Adrenal gland (tissue), 12 donors: Measurements from ENCODE around the gene PSMB3. TPM values are rescaled to one million over a fixed set of nuclear protein-coding genes. Genes with fewer than 3 reads are reported as not detected.
A peak's percentile ranks its signal among the peaks of the same experiment; 100 is the strongest.

Experiments
- DNase-seq, 7 donors: peaks; one replicate each; pipeline ENCODE4 v3.0.0-alpha.2; 2019 to 2020
- H3K27ac ChIP-seq, 5 donors: fragments of 200-600 bp; sonication (generic) in 4 of 5; 1 replicate in 3 of 5; 2 replicates in 2 of 5; pipeline versions ENCODE4 v1.5.1 to v1.8.0; 2016 to 2020; ENCODE audit warnings: mild to moderate bottlenecking in 1 of 5
- H3K27me3 ChIP-seq: fragments of 200-600 bp; 2 replicates; pipeline ENCODE4 v1.8.0; 2021
- H3K36me3 ChIP-seq, 2 donors: fragments of 200-600 bp; replicated peaks in 1 of 2; 1 replicate in 1 of 2; 2 replicates in 1 of 2; pipeline versions ENCODE4 v1.5.1 to v1.8.0; 2018 to 2022
- H3K4me1 ChIP-seq, 2 donors: fragments of 200-600 bp; replicated peaks in 1 of 2; 1 replicate in 1 of 2; 2 replicates in 1 of 2; pipeline versions ENCODE4 v1.5.1 to v1.8.0; 2018 to 2021
- H3K4me3 ChIP-seq, 4 donors: fragments of 200-600 bp; sonication (generic) in 3 of 4; one replicate each; pipeline ENCODE4 v1.5.1; 2016 to 2018
- H3K9me3 ChIP-seq, 3 donors: fragments of 200-600 bp; sonication (generic) in 1 of 3; replicated peaks in 1 of 3; 1 replicate in 2 of 3; 2 replicates in 1 of 3; pipeline versions ENCODE4 v1.5.1 to v1.8.0; 2016 to 2021
- CTCF ChIP-seq, 6 experiments: fragments of 450-650 bp in 4 of 6; fragments of 200-600 bp in 2 of 6; sonication (generic) in 1 of 6; IDR thresholded peaks; 1 replicate in 5 of 6; 2 replicates in 1 of 6; pipeline versions ENCODE4 v1.5.1 to v1.8.0; 2016 to 2021; ENCODE audit warnings: antibody characterized with exemption in 6 of 6, mild to moderate bottlenecking in 2 of 6, moderate library complexity in 1 of 6
- POLR2A ChIP-seq, 2 donors: fragments of 450-650 bp; IDR thresholded peaks; one replicate each; pipeline ENCODE4 v1.6.1; 2017; ENCODE audit warnings: antibody characterized with exemption in 2 of 2, mild to moderate bottlenecking in 2 of 2, moderate library complexity in 1 of 2
- WGBS, 4 donors: extraction: QIAGEN DNeasy Blood & Tissue Kit in 2 of 4; methylation state at CpG; one replicate each; pipeline versions ENCODE4 v1.1.5 to v1.1.7; 2013 to 2017; 5-methylcytosine and 5-hydroxymethylcytosine counted together
- intact Hi-C, 2 donors: fragments of 100-400 bp; cut with DNase I; formaldehyde crosslinking; loops; one replicate each; pipeline versions ENCODE4 v1.14.1 to v1.15.0; 2022 to 2023
- polyA plus RNA-seq, 3 donors: library from polyadenylated mRNA; stranded (reverse); fragments of 200-250 nt in 2 of 3; fragments of 350-450 nt in 1 of 3; fragmentation: Illumina TruSeq in 1 of 3; extraction: RNeasy Lipid Tissue Mini Kit (QIAGEN cat#74804) in 1 of 3; gene quantifications; one replicate each; pipeline ENCODE4 v1.2.3, GENCODE V29; 2013 to 2014
- total RNA-seq, 9 donors: library from RNA; depleted of rRNA in 4 of 9; stranded (reverse); fragments of >200 nt in 4 of 9; fragments of 120-200 nt in 1 of 9; fragmentation: NEBNext Ultra II Directional in 1 of 9; extraction: Animal tissue kit (Norgen Biotek cat#: 25700) in 1 of 9; gene quantifications; one replicate each; pipeline versions ENCODE4 v1.1.0 to v1.2.4, GENCODE V29; 2013 to 2023
- donor health status: healthy with polysubstance abuse.
- donor health status: Bipolar disorder and iron deficiency.
- donor health status: DM: yes; HTN: yes; CAD: no.
- donor health status: DM: no; HTN: no; CAD: no.
- donor health status: DM: no; HTN: no; CAD: no.
- donor health status: DM: yes; HTN: yes; CAD: no.

PSMB3 gene
- total and polyA plus RNA-seq, 12 donors, result 138 to 556 (median 242) TPM

GRCh38 chr17:38749223-38750043 is 3.1 kb upstream of the PSMB3 start:
- peak overlapping the region; percentile 67 to 91 (median 81) for H3K27ac ChIP-seq
- no peaks in the 10 kb centered on the region for H3K9me3 ChIP-seq
- 0 to 1% (median 1%) methylated on average over 4 to 79 of the region's 79 CpGs for WGBS, 4 donors
- intact Hi-C loops, result no loop called here
- H3K36me3 ChIP-seq, result peaks cover 0 to 3% of the 10 kb centered on the region in 2 donors
- peaks cover 39 to 54% of the 10 kb centered on the region in 2 donors for H3K4me1 ChIP-seq
- TF ChIP-seq CTCF (IDR thresholded peaks at IDR 0.05) (no peak), POLR2A (IDR thresholded peaks at IDR 0.05) (peak; percentile 36 to 72)
- peak overlapping the region in 3 of 4 donors; percentile 13 to 97 (median 74) for H3K4me3 ChIP-seq
- DNase-seq, result peak; percentile 82 to 95 (median 93)
- H3K27me3 ChIP-seq, result no peaks in the 10 kb centered on the region

GRCh38 chr17:38750044-38750311 is 2.6 kb upstream of the PSMB3 start:
- TF ChIP-seq CTCF (IDR thresholded peaks at IDR 0.05), result no peak
- TF ChIP-seq POLR2A (IDR thresholded peaks at IDR 0.05), result no peak
- Histone ChIP-seq H3K27me3 (no peaks in the 10 kb centered on the region), H3K4me1 (peaks cover 39 to 54% of the 10 kb centered on the region in 2 donors), H3K9me3 (no peaks in the 10 kb centered on the region), H3K27ac (peak overlapping the region; percentile 67 to 91 (median 81)), H3K36me3 (peaks cover 0 to 9% of the 10 kb centered on the region in 2 donors), H3K4me3 (peak overlapping the region in 2 of 4 donors; percentile 74 to 97)
- no peak for DNase-seq
- intact Hi-C loops, result no loop called here
- 6 to 17% (median 8%) methylated on average over 3 to 12 of the region's 12 CpGs for WGBS, 4 donors

GRCh38 chr17:38750312-38751121 is 2.0 kb upstream of the PSMB3 start:
- no peaks in the 10 kb centered on the region for H3K27me3 ChIP-seq
- peak overlapping the region; percentile 67 to 91 (median 81) for H3K27ac ChIP-seq
- peak overlapping the region in 1 of 4 donors; percentile 97 for H3K4me3 ChIP-seq
- TF ChIP-seq POLR2A (IDR thresholded peaks at IDR 0.05) (no peak), CTCF (IDR thresholded peaks at IDR 0.05) (no peak)
- peaks cover 39 to 50% of the 10 kb centered on the region in 2 donors for H3K4me1 ChIP-seq
- H3K36me3 ChIP-seq, result peaks cover 0 to 10% of the 10 kb centered on the region in 2 donors
- DNase-seq, result peak in 2 of 7 donors; percentile 30 to 65
- H3K9me3 ChIP-seq, result no peaks in the 10 kb centered on the region
- intact Hi-C loops, result no loop called here
- WGBS, 4 donors, result 41 to 49% (median 46%) methylated on average over 21 to 28 of the region's 28 CpGs

- no peak for TF ChIP-seq CTCF (IDR thresholded peaks at IDR 0.05)
- no peak for TF ChIP-seq POLR2A (IDR thresholded peaks at IDR 0.05)
- H3K4me1 ChIP-seq, result peaks cover 36 to 45% of the 10 kb centered on the region in 2 donors
- H3K4me3 ChIP-seq, result peak overlapping the region in 1 of 4 donors; percentile 86
- no peaks in the 10 kb centered on the region for H3K27me3 ChIP-seq
- intact Hi-C loops, result no loop called here
- 4 to 9% (median 6%) methylated on average over 10 of the region's 10 CpGs for whole genome bisulfite sequencing, 4 donors
- peak overlapping the region in 4 of 5 donors; percentile 67 to 94 (median 88) for H3K27ac ChIP-seq
- no peaks in the 10 kb centered on the region for H3K9me3 ChIP-seq
- DNase-seq, result peak in 1 of 7 donors; percentile 65
- H3K36me3 ChIP-seq, result peaks cover 0 to 17% of the 10 kb centered on the region in 2 donors
Observed at GRCh38 chr17:38751144-38751807, 1.3 kb upstream of the PSMB3 start.
